SKM-1 treated with dmso at 0.1 percent for 144 hours (cell line): ENCODE measurements around the gene GTF2I.
A peak's percentile ranks its signal among the peaks of the same experiment; 100 is the strongest.
"Not testable (repeated sequence)": the region's sequence is repeated elsewhere in the genome, so short reads cannot be mapped to it uniquely, and the experiment has no call there.

Experiments used
- DNase-seq: peaks from one replicate; lab custom pipeline; 2025; ENCODE audit not compliant: unreplicated experiment; lab: John Stamatoyannopoulos, UW

Gene GTF2I

DNA sequence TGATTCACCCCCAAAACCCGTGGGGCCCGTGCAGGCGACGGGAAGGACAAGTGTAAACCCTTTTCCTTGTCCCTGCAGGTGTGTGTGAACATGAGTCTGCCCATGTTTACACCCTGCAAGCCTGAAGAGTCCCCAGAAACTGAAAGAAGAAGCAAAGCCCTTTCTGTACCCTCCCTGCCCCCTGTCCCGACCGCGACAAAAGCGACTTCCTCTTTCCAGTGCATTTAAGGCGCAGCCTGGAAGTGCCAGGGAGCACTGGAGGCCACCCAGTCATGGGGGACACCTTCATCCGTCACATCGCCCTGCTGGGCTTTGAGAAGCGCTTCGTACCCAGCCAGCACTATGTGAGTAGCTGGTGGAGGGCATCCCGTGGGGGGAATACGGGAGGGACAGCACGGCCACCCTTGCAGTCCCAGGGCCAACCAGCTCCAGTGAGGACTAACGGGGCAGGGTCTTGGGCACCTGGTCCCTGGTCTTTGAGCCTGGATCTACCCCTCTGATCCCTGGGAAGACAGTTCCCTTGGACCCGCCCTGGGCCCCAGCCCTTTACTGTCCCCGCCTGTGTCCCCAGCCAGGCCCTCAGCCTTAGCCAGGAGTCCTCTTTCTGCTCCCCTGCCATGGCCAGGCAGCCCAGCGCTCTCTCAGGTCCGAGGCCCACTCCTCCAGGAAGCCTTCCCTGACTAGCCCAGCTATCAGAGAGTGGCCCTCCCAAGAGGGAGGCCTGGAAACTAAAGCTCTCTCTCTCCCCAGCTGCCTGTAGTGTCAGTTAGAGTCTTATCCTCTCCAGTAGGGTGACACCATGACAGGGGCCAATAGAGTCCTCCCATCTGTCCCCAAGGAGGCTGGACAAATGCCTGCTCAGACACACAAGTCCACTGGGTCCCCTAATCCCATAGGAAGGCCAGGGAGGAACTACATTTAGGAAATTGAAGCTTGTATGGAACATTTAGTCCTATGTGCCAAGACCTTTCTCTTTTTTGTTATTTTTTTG, 116.5 kb downstream of the GTF2I start, which contains the start of gene NCF1:
TSS of gene NCF1 (plus strand) at position 252 of the 991 bp plus-strand sequence. CDS start at position 273, 21 bp downstream.
- not testable (repeated sequence) for DNase-seq

DNA sequence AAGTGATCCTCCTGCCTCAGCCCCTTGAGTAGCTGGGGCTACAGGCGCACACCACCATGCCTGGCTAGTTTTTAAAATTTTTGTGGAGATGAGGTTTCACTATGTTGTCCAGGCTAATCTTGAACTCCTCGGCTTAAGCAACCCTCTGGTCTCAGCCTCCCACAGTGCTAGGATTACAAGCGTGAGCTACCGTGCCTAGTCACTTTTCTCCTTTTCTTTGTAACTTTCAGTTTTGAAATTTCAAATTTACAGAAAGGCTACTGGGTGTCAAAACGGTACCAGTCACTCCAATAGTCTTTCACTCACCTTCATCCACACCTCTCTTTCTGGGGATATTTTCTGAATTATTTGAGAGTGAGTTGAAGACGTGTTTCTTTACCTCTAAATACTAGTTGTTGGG, 117.6 kb downstream of the GTF2I start:
- not testable (repeated sequence) for DNase-seq

DNA sequence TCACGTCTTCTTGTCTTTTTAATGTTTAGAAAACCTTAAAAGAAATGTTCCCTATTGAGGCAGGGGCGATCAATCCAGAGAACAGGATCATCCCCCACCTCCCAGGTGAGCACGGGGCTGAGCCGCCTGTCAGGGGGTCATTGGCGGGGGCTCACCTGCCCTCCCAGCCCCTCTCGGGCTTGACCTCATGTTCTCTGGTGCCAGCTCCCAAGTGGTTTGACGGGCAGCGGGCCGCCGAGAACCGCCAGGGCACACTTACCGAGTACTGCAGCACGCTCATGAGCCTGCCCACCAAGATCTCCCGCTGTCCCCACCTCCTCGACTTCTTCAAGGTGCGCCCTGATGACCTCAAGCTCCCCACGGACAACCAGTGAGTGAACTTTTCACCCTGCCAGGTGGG, 121.5 kb downstream of the GTF2I start:
- DNase-seq, result not testable (repeated sequence)

DNA sequence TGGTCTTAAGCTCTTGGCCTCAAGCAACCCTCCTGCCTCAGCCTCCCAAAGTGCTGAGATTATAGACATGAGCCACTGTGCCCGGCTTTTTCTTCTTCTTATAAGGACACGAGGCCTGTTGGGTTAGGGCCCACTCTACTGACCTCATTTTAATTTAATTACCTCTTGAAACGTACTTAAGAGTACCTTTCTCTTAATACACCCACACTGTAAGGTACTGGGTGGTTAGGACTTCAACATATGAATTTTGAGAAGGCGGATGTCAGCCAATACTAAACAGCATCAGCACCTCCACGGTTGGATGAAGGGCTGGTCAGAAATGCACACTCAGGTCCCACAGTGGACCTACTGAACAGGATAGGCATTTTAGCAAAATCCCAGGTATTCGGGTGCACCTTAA, 124.2 kb downstream of the GTF2I start:
- not testable (repeated sequence) for DNase-seq

DNA sequence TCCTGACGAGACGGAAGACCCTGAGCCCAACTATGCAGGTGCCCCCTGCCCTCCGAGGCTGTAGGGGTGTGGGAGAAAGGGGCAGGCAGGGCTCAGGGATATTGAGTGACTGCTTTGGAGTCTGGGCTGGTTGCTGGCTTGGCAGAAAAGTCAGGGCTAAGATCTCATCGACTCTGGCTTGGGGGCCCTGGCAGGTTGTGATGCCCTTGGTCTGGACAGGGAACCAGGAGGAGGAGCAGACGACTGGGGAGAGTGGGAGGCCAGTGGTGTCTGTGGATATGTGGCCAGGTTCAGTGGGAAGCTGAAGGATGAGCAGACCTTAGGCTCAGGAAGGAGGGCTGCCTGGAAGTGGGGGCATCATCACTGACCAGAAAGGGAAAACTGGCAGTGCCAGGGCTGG, 126.1 kb downstream of the GTF2I start:
- DNase-seq, result not testable (repeated sequence)

DNA sequence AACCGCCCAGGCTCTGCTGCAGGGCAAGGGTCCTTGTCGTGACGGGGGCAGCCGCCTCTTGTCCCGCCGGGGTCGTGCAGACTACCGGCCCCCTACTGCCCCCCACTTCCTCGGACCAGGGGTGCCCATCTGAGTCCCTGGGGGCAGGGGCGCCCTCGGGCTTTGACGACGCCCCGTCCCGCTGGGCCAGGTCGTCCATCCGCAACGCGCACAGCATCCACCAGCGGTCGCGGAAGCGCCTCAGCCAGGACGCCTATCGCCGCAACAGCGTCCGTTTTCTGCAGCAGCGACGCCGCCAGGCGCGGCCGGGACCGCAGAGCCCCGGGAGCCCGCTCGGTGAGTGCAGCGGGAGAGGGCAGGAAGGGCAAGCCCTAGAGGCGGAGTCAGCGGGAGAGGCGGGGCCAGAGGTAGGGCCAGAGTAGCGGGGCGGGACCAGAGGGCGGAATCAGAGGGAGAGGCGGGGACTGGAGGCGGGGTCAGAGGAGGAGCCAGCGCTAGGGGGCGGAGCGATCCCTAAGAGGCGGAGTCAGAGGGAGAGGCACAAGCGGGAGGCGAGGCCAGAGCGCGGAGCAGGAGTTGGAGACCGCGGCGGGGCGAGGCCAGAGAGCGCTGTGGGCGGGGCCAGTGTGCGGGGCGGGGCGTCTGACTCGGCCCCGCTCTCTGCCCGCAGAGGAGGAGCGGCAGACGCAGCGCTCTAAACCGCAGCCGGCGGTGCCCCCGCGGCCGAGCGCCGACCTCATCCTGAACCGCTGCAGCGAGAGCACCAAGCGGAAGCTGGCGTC, 131.0 kb downstream of the GTF2I start:
- DNase-seq, result peak; percentile 63

DNA sequence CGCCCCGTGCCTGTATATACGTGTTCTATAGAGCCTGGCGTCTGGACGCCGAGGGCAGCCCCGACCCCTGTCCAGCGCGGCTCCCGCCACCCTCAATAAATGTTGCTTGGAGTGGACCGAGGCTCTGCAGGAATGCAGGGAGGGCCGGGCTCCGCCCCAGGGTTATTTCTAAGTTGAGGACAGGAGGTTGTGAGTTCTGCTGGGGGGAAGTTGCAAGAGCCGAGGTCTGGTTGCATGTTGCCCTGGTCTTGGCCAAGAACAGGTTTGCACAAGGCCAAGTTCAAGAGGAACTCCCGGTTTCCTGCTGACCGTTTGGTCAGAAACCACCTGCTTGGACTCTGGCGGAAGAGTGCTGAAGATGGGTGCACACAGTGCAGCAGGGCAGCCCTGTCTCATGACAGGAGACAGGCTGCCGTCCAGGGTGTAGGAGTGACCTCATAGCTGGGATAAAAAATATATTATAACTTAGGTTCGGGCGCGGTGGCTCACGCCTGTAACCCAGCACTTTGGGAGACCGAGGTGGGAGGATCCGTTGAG, 131.8 kb downstream of the GTF2I start:
- not testable (repeated sequence) for DNase-seq

DNA sequence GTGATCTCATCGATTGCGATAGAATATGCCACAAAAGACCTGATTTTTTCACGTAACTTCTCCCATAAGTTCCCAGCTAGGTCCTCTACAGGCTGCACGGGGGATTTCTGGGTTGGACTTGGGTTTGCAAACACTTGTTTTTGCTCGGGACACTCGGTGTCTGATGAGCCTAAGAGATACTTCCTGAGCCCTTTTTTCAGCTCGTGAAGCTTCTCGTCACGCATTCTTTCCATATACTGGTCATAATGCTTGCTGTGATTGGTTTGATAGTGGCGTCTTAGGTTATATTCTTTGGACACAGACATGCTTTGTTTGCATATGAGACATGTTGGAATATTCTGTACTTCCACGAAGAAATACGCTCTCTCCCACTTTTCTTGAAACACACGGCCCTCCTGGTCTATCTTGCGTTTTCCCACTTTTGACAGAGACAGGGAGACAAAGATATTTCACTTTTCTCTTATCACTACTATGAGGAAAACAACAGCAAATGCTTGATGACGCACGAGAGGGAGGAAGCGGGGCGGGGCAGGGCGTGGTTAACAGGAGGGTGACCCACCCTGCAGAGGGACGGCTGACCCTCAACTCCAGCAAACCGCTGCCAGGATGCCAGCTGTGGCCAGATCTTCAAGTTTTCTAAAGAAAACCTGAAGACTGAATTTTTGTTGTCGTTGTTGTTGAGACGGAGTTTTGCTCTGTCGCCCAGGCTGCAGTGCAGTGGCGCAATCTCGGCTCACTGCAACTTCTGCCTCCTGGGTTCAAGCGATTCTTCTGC, 140.5 kb downstream of the GTF2I start:
- DNase-seq, result not testable (repeated sequence)

DNA sequence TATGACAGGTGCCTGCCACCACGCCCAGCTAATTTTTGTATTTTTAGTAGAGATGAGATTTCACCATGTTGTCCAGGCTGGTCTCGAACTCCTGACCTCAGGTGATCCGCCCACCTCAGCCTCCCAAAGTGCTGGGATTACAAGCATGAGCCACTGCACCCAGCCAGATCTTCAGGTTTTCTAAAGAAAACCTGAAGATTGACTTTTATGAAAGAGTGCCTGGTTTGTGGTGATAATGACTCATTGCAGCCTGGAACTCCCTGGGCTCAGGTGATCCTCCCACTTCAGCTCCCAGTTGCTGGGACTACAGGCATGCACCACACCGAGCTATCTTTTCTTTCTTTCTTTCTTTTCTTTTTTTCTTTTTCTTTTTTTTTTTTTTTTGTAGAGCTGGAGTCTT, 141.1 kb downstream of the GTF2I start:
- not testable (repeated sequence) for DNase-seq
